GM12878 (cell line): ENCODE results near the gene ZMIZ2. TPM values are rescaled to one million over a fixed set of nuclear protein-coding genes. Genes with fewer than 3 reads are reported as not detected.

Source experiments
- ATF7 ChIP-seq: fragments of 450-650 bp; IDR thresholded peaks from 2 replicates; pipeline ENCODE4 v1.6.1; 2016; ENCODE audit warnings: low read depth, mild to moderate bottlenecking
- CHD2 ChIP-seq: IDR thresholded peaks from 2 replicates; pipeline ENCODE4 v1.6.1; 2011; ENCODE audit warnings: low read depth, low read length, improper control_type of control experiment, borderline replicate concordance
- IKZF1 ChIP-seq: fragments of 450-650 bp; conservative IDR thresholded peaks from 2 replicates; pipeline ENCODE4 v1.6.1; 2017; ENCODE audit warnings: antibody characterized with exemption, mild to moderate bottlenecking
- IKZF2 ChIP-seq, 2 experiments: fragments of 450-650 bp; IDR thresholded peaks; 2 replicates each; pipeline ENCODE4 v1.6.1; 2017; ENCODE audit warnings: mild to moderate bottlenecking in 2 of 2, moderate library complexity in 2 of 2
- NFIC ChIP-seq: IDR thresholded peaks from 2 replicates; pipeline ENCODE4 v1.6.1; 2012; ENCODE audit warnings: low read depth, mild to moderate bottlenecking, inconsistent platforms, low read length, moderate library complexity
- NR2F1 ChIP-seq: fragments of 450-650 bp; conservative IDR thresholded peaks from 2 replicates; pipeline ENCODE4 v1.6.1; 2017; ENCODE audit warnings: mild to moderate bottlenecking
- POLR2A ChIP-seq: IDR thresholded peaks from 2 replicates; pipeline ENCODE4 v1.6.1; 2011; ENCODE audit warnings: low read depth, mild to moderate bottlenecking, low read length
- POLR2AphosphoS5 ChIP-seq: IDR thresholded peaks from 2 replicates; pipeline ENCODE4 v1.6.1; 2011; ENCODE audit warnings: mild to moderate bottlenecking, low read length, inconsistent platforms
- RUNX3 ChIP-seq: IDR thresholded peaks from 2 replicates; pipeline ENCODE4 v1.6.1; 2012; ENCODE audit warnings: low read length, inconsistent platforms
- SMARCA5 ChIP-seq: fragments of 450-650 bp; IDR thresholded peaks from 2 replicates; pipeline ENCODE4 v1.6.1; 2017; ENCODE audit warnings: mild to moderate bottlenecking
- SPI1 ChIP-seq: IDR thresholded peaks from 2 replicates; pipeline ENCODE4 v1.6.1; 2011; ENCODE audit warnings: low read depth, mild to moderate bottlenecking, low read length, moderate library complexity, borderline replicate concordance; ENCODE audit not compliant: insufficient read depth
- TAF1 ChIP-seq: IDR thresholded peaks from 2 replicates; pipeline ENCODE4 v1.6.1; 2011; ENCODE audit warnings: mild to moderate bottlenecking, low read depth, low read length, borderline replicate concordance
- USF2 ChIP-seq: IDR thresholded peaks from 2 replicates; pipeline ENCODE4 v1.6.1; 2011; ENCODE audit warnings: low read depth, low read length, improper control_type of control experiment, borderline replicate concordance
- ZNF592 ChIP-seq: fragments of 450-650 bp; IDR thresholded peaks from 2 replicates; pipeline ENCODE4 v1.6.1; 2017; ENCODE audit warnings: mild to moderate bottlenecking, moderate library complexity
- polyA plus RNA-seq, 11 experiments: library from polyadenylated mRNA; depleted of rRNA in 4 of 11; unstranded in 6 of 11; stranded (reverse) in 5 of 11; fragments of >200 nt; fragmentation: Nextera tagmentation in 4 of 11; fragmentation: Illumina TruSeq in 1 of 11; extraction: Ambion mirVana in 4 of 11; extraction: Trizol in 1 of 11; gene quantifications; 1 replicate in 1 of 11; 2 replicates in 10 of 11; pipeline versions ENCODE4 v1.2.1 to v1.2.3, GENCODE V29; 2011 to 2016; ENCODE audit warnings: inconsistent platforms in 2 of 11, missing spikeins in 2 of 11, low read depth in 1 of 11
- total RNA-seq, 4 experiments: library from RNA; depleted of rRNA in 3 of 4; stranded (reverse); fragments of >200 nt in 3 of 4; fragmentation: Illumina TruSeq in 1 of 4; extraction: Trizol in 1 of 4; gene quantifications; 2 replicates each; pipeline versions ENCODE4 v1.2.1 to v1.2.3, GENCODE V29; 2013 to 2021
- TF ChIP-seq, protein P1 (sequence below): IDR thresholded peaks from 2 replicates; pipeline ENCODE4 v1.6.1; 2011; ENCODE audit warnings: borderline replicate concordance, low read depth, mild to moderate bottlenecking, moderate library complexity, low read length; ENCODE audit not compliant: insufficient read depth, poor library complexity, severe bottlenecking
- TF ChIP-seq, protein P2 (sequence below): fragments of 450-650 bp; IDR thresholded peaks from 2 replicates; pipeline ENCODE4 v1.6.1; 2018; ENCODE audit warnings: mild to moderate bottlenecking, low read depth, moderate library complexity; ENCODE audit not compliant: partially characterized antibody

The ZMIZ2 gene
- total and polyA plus RNA-seq, 10 of the 15 experiments (the other 5 are each of a cell fraction or from before 2014, with no cell fraction given), result 0.71 to 158 (median 17.0) TPM

DNA sequence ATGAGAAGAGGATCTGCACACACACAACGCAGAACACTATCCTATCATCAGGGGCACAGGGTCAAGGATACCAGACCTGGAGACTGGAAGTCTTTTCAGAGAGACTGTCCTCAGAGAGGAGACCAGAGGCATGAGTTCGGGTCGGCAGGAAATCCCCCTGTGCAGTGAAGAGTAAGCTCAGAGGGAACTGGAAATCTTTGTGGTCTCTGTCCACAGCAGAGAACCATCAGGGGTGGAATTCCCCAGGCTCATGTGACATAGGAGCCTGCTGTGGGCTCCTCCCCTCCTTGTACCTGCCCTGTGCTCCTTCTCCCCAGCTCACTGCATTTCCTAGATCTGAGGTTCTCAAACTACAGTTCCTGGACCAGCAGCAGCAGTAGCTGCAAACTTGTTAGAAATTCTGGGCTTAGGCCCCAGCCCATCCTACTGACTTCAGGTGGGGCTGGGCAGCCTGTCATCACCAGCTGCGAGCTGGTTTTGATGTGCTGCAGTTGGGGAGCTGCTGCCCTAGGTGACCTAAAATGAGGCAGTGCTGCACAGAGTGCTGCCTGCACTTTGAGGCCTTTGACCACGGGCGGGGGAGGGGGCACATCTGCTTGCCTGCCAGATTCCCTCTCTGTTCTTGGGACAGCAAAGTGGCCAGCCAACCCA is 2.4 kb downstream of the ZMIZ2 start (continued):
- TF ChIP-seq, protein P1, sequence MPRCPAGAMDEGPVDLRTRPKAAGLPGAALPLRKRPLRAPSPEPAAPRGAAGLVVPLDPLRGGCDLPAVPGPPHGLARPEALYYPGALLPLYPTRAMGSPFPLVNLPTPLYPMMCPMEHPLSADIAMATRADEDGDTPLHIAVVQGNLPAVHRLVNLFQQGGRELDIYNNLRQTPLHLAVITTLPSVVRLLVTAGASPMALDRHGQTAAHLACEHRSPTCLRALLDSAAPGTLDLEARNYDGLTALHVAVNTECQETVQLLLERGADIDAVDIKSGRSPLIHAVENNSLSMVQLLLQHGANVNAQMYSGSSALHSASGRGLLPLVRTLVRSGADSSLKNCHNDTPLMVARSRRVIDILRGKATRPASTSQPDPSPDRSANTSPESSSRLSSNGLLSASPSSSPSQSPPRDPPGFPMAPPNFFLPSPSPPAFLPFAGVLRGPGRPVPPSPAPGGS, result peak; percentile 48
- TF ChIP-seq SMARCA5 (0 out of 2 replicates have a peak, but pooled peaks have one; percentile 12), POLR2A (0 out of 2 replicates have a peak, but pooled peaks have one; percentile 47), POLR2AphosphoS5 (peak; percentile 88; the same call in 1 of the 2 replicates), ZNF592 (no peak), CHD2 (peak; percentile 33; the same call in 1 of the 2 replicates), NFIC (peak; percentile 57; the same call in 1 of the 2 replicates), IKZF2 (IDR thresholded peaks at IDR 0.05) (peak; percentile 86 to 87), NR2F1 (peak; percentile 73; the same call in 1 of the 2 replicates), ATF7 (peak; percentile 39; the same call in 1 of the 2 replicates), USF2 (peak; percentile 73), RUNX3 (peak; percentile 94), TAF1 (peak; percentile 62), IKZF1 (peak; percentile 91), SPI1 (peak; percentile 97)
- TF ChIP-seq, protein P2, sequence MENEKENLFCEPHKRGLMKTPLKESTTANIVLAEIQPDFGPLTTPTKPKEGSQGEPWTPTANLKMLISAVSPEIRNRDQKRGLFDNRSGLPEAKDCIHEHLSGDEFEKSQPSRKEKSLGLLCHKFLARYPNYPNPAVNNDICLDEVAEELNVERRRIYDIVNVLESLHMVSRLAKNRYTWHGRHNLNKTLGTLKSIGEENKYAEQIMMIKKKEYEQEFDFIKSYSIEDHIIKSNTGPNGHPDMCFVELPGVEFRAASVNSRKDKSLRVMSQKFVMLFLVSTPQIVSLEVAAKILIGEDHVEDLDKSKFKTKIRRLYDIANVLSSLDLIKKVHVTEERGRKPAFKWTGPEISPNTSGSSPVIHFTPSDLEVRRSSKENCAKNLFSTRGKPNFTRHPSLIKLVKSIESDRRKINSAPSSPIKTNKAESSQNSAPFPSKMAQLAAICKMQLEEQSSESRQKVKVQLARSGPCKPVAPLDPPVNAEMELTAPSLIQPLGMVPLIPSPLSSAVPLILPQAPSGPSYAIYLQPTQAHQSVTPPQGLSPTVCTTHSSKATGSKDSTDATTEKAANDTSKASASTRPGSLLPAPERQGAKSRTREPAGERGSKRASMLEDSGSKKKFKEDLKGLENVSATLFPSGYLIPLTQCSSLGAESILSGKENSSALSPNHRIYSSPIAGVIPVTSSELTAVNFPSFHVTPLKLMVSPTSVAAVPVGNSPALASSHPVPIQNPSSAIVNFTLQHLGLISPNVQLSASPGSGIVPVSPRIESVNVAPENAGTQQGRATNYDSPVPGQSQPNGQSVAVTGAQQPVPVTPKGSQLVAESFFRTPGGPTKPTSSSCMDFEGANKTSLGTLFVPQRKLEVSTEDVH, result no peak
